Esophagus squamous epithelium (tissue), 5 donors: ENCODE measurements around the gene PHLDA2. TPM values are rescaled to one million over a fixed set of nuclear protein-coding genes. Genes with fewer than 3 reads are reported as not detected.

Experiments
- DNase-seq: peaks from one replicate; lab custom pipeline; 2025; lab: John Stamatoyannopoulos, UW
- H3K27ac ChIP-seq, 4 donors: fragments of 200-600 bp; sonication (generic); one replicate each; pipeline ENCODE4 v1.5.1; 2016 to 2019; ENCODE audit warnings: mild to moderate bottlenecking in 1 of 4
- H3K27me3 ChIP-seq, 4 donors: fragments of 200-600 bp; sonication (generic); 1 replicate in 3 of 4; 2 replicates in 1 of 4; pipeline versions ENCODE4 v1.5.1 to v1.6.0; 2017 to 2021; ENCODE audit warnings: antibody characterized with exemption in 1 of 4
- H3K36me3 ChIP-seq, 3 donors: fragments of 200-600 bp; sonication (generic); one replicate each; pipeline ENCODE4 v1.5.1; 2016 to 2019
- H3K4me1 ChIP-seq, 3 donors: fragments of 200-600 bp; sonication (generic); one replicate each; pipeline ENCODE4 v1.5.1; 2017 to 2019
- H3K4me3 ChIP-seq, 4 donors: fragments of 200-600 bp; sonication (generic); 1 replicate in 3 of 4; 2 replicates in 1 of 4; pipeline ENCODE4 v1.5.1; 2016 to 2019; ENCODE audit warnings: mild to moderate bottlenecking in 2 of 4, moderate library complexity in 1 of 4
- H3K9me3 ChIP-seq, 3 donors: fragments of 200-600 bp; sonication (generic); one replicate each; pipeline ENCODE4 v1.5.1; 2016 to 2019
- CTCF ChIP-seq, 6 experiments: fragments of 450-650 bp in 4 of 6; fragments of 200-600 bp in 2 of 6; sonication (generic) in 2 of 6; IDR thresholded peaks; one replicate each; pipeline ENCODE4 v1.5.1; 2016 to 2019; ENCODE audit warnings: antibody characterized with exemption in 6 of 6, mild to moderate bottlenecking in 4 of 6, moderate library complexity in 4 of 6
- POLR2A ChIP-seq, 4 donors: fragments of 450-650 bp; IDR thresholded peaks; one replicate each; pipeline ENCODE4 v1.6.1; 2017; ENCODE audit warnings: antibody characterized with exemption in 4 of 4, mild to moderate bottlenecking in 4 of 4, moderate library complexity in 3 of 4
- WGBS, 2 donors: methylation state at CpG; one replicate each; pipeline ENCODE4 v1.1.5; 2018; 5-methylcytosine and 5-hydroxymethylcytosine counted together
- intact Hi-C: fragments of 100-400 bp; cut with DNase I; formaldehyde crosslinking; loops from one replicate; pipeline ENCODE4 v1.15.0; 2022
- small RNA-seq, 4 donors: library from RNA; depleted of rRNA; stranded (forward); fragments of <200 nt; gene quantifications; one replicate each; pipeline ENCODE3, GENCODE V24; 2016
- total RNA-seq, 4 donors: library from RNA; depleted of rRNA; stranded (reverse); fragments of >200 nt; gene quantifications; one replicate each; pipeline ENCODE4 v1.1.0, GENCODE V29; 2016
- donor health status: DM: yes; HTN: yes; CAD: no.

Gene PHLDA2
- total RNA-seq, 4 donors from 2014 or later, result 10.2 to 39.2 (median 22.5) TPM

GRCh38 chr11:2881981-2882375 is 47.2 kb downstream of the PHLDA2 start:
- WGBS, 2 donors, result 43 to 61% methylated on average over 5 of the region's 12 CpGs
- Histone ChIP-seq H3K9me3 (no peaks in the 10 kb centered on the region), H3K27me3 (peaks cover 0 to 32% (median 0%) of the 10 kb centered on the region in 4 donors), H3K36me3 (peaks cover 0 to 8% (median 0%) of the 10 kb centered on the region in 3 donors), H3K4me3 (no peak overlapping the region), H3K4me1 (peaks cover 8 to 48% (median 10%) of the 10 kb centered on the region in 3 donors), H3K27ac (no peak overlapping the region)
- intact Hi-C loops, result no loop called here
- no peak for TF ChIP-seq POLR2A (IDR thresholded peaks at IDR 0.05)
- no peak for TF ChIP-seq CTCF (IDR thresholded peaks at IDR 0.05)
- no peak for DNase-seq

GRCh38 chr11:2881076-2881980 is 47.9 kb downstream of the PHLDA2 start:
- Histone ChIP-seq H3K36me3 (peaks cover 0 to 8% (median 0%) of the 10 kb centered on the region in 3 donors), H3K4me3 (no peak overlapping the region), H3K27ac (no peak overlapping the region), H3K4me1 (peaks cover 6 to 41% (median 7%) of the 10 kb centered on the region in 3 donors), H3K9me3 (no peaks in the 10 kb centered on the region), H3K27me3 (peaks cover 0 to 25% (median 0%) of the 10 kb centered on the region in 4 donors)
- intact Hi-C loops, result no loop called here
- WGBS, 2 donors, result 70 to 75% methylated on average over 9 to 13 of the region's 19 CpGs
- DNase-seq, result no peak
- TF ChIP-seq CTCF (IDR thresholded peaks at IDR 0.05) (no peak), POLR2A (IDR thresholded peaks at IDR 0.05) (no peak)

GRCh38 chr11:2880646-2881045 is 48.6 kb downstream of the PHLDA2 start:
- peaks cover 0 to 25% (median 0%) of the 10 kb centered on the region in 4 donors for H3K27me3 ChIP-seq
- intact Hi-C loops, result no loop called here
- TF ChIP-seq CTCF (IDR thresholded peaks at IDR 0.05) (no peak), POLR2A (IDR thresholded peaks at IDR 0.05) (no peak)
- peaks cover 3 to 37% (median 5%) of the 10 kb centered on the region in 3 donors for H3K4me1 ChIP-seq
- H3K36me3 ChIP-seq, result peaks cover 0 to 8% (median 0%) of the 10 kb centered on the region in 3 donors
- DNase-seq, result no peak
- H3K9me3 ChIP-seq, result no peaks in the 10 kb centered on the region
- H3K4me3 ChIP-seq, result no peak overlapping the region
- 86 to 88% methylated on average over 6 to 7 of the region's 7 CpGs for WGBS, 2 donors
- no peak overlapping the region for H3K27ac ChIP-seq

DNA sequence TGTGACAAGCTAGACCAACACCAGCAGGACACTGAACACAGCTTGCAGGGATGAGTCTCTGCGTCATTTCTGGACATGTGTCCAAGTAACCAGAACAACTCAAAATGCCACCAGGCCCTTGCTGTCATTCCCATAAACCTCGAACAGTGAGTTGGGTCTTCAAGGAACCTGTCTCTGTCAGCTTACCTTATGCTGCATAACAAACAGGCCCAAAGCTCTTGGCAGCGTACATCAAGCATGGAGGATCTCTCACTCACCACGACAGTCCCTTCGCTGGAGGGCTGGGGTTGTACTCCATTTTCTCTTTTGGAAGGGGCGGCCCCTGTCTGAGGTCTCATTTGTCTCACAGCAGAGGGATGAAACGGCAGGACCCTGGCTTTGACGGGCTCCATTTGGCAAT is 50.4 kb downstream of the PHLDA2 start:
- 96 to 100% methylated on average over 3 to 8 of the region's 8 CpGs for WGBS, 2 donors
- TF ChIP-seq POLR2A (IDR thresholded peaks at IDR 0.05) (no peak), CTCF (IDR thresholded peaks at IDR 0.05) (no peak)
- Histone ChIP-seq H3K4me3 (no peak overlapping the region), H3K4me1 (peaks cover 0 to 21% (median 5%) of the 10 kb centered on the region in 3 donors), H3K27ac (no peak overlapping the region), H3K36me3 (peaks cover 0 to 8% (median 0%) of the 10 kb centered on the region in 3 donors), H3K9me3 (no peaks in the 10 kb centered on the region), H3K27me3 (peaks cover 0 to 16% (median 0%) of the 10 kb centered on the region in 4 donors)
- no peak for DNase-seq
- intact Hi-C loops, result no loop called here

Small RNA genes within 50 kb of the gene (small RNA-seq; reads per million reads assigned to genes)
- 5.4 to 15.0 (median 12.5) reads per million in 4 donors for gene SNORA54

Other genes starting within 250 kb of the PHLDA2 start
- 1 to 10 TPM in 2 of 4 donors, under 1 TPM in 2; 0.21 to 1.9 (median 1.2) TPM for gene KCNQ1OT1, start 229.4 kb downstream of the PHLDA2 start, total RNA-seq
- gene CDKN1C, start 43.6 kb downstream of the PHLDA2 start, total RNA-seq, result 10 to 100 TPM in 2 of 4 donors, 1 to 10 TPM in 2; 4.1 to 54.6 (median 20.8) TPM
- 100 to 1,000 TPM; 108 to 140 (median 121) TPM for gene NAP1L4, start 62.9 kb upstream of the PHLDA2 start, total RNA-seq
- 10 to 100 TPM; 22.7 to 35.7 (median 28.4) TPM for gene CARS1, start 128.0 kb upstream of the PHLDA2 start, total RNA-seq
- 10 to 100 TPM; 11.9 to 30.9 (median 17.9) TPM for gene OSBPL5, start 235.9 kb upstream of the PHLDA2 start, total RNA-seq